Medulla oblongata (tissue), 1 donor: ENCODE data around the gene LRRTM2.
"Not testable (repeated sequence)": the region's sequence is repeated elsewhere in the genome, so short reads cannot be mapped to it uniquely, and the experiment has no call there.

Experiments
- DNase-seq: peaks from one replicate; pipeline ENCODE4 v3.0.0-alpha.2; 2015; ENCODE audit errors: extremely low spot score

The LRRTM2 gene

GRCh38 chr5:138874771-138875551, at the start of gene LRRTM2:
TSS of gene LRRTM2 (minus strand) at chr5:138875335. CDS start at chr5:138874911, 424 bp downstream.
- peak; percentile 88 for DNase-seq

- DNase-seq, result no peak
Measured at GRCh38 chr5:138922494-138922893, 47.4 kb upstream of the LRRTM2 start.

GRCh38 chr5:138921362-138921761, 46.2 kb upstream of the LRRTM2 start:
- DNase-seq, result not testable (repeated sequence)

GRCh38 chr5:138920181-138920580, 45.0 kb upstream of the LRRTM2 start:
- DNase-seq, result no peak

GRCh38 chr5:138918686-138919085, 43.6 kb upstream of the LRRTM2 start:
- DNase-seq, result no peak

- DNase-seq, result no peak
Measured at GRCh38 chr5:138914338-138914737, 39.2 kb upstream of the LRRTM2 start.

GRCh38 chr5:138913773-138914172, 38.6 kb upstream of the LRRTM2 start:
- DNase-seq, result no peak

GRCh38 chr5:138912093-138912492, 37.0 kb upstream of the LRRTM2 start:
- DNase-seq, result no peak

GRCh38 chr5:138911441-138911840, 36.3 kb upstream of the LRRTM2 start:
- no peak for DNase-seq

GRCh38 chr5:138910546-138911185, 35.5 kb upstream of the LRRTM2 start:
- no peak for DNase-seq

GRCh38 chr5:138909734-138910133, 34.6 kb upstream of the LRRTM2 start:
- no peak for DNase-seq

- no peak for DNase-seq
Measured at GRCh38 chr5:138905541-138905940, 30.4 kb upstream of the LRRTM2 start.

GRCh38 chr5:138903130-138903775, 28.1 kb upstream of the LRRTM2 start:
- DNase-seq, result no peak

- DNase-seq, result peak; percentile 58
Measured at GRCh38 chr5:138901716-138902115, 26.6 kb upstream of the LRRTM2 start.

GRCh38 chr5:138900281-138900965, 25.3 kb upstream of the LRRTM2 start:
- no peak for DNase-seq

GRCh38 chr5:138898742-138899141, 23.6 kb upstream of the LRRTM2 start:
- DNase-seq, result no peak

- DNase-seq, result no peak
Measured at GRCh38 chr5:138898299-138898698, 23.2 kb upstream of the LRRTM2 start.

GRCh38 chr5:138895918-138896317, 20.8 kb upstream of the LRRTM2 start:
- DNase-seq, result no peak

GRCh38 chr5:138890644-138891043, 15.5 kb upstream of the LRRTM2 start:
- no peak for DNase-seq

GRCh38 chr5:138889994-138890393, 14.9 kb upstream of the LRRTM2 start:
- DNase-seq, result no peak

GRCh38 chr5:138884554-138884953, 9.4 kb upstream of the LRRTM2 start:
- DNase-seq, result no peak

GRCh38 chr5:138884094-138884493, 9.0 kb upstream of the LRRTM2 start:
- DNase-seq, result no peak
